HG03457 (cell line): Measurements from ENCODE around the gene MED27.

Experiments used
- ATAC-seq: cut with Tn5 transposase; IDR thresholded peaks from one replicate; pipeline ENCODE4 v1.9.1; 2021; ENCODE audit warnings: moderate number of reproducible peaks; ENCODE audit not compliant: unreplicated experiment

The MED27 gene

GRCh38 chr9:131840220-131840619 lies 239.4 kb downstream of the MED27 start:
- ATAC-seq: no peak

DNA sequence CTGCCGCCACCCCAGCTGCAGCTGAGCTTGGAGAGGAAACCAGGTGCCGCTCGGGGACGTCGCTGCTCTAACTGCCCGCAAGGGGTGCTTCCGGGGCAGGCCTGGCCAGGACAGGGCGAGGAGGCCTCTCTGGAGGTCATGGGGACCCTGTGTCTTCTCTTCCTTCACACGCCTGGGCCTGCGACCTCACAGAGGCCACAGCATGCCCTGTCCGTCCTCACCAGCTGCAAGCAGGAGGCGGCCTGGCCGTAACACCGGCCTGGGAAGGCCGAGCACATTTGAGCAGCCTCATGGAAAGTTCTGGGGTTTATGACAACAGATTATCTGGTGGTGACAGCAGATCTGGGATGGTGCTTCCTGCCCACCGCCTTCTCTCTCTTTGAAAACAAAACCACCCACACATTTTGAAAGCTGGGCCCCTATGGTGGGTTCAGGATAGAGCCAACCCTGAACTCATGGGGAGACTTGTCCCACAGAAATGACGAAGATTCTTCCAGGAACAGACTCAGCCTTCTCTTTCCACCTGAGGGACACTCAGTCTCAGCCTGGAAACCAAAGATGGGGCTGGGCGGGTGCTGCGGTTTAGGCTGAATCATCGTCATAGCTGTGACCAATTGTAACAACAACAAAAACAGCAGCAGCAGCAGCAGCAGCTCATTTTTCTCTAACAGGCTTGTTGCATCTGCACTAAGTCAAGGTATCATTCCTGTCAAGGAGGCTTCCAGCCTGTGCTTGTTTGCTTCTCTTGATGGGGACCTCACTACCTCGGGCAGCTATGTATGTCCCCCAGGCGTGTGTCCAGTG lies 240.2 kb downstream of the MED27 start:
- ATAC-seq: no peak

DNA sequence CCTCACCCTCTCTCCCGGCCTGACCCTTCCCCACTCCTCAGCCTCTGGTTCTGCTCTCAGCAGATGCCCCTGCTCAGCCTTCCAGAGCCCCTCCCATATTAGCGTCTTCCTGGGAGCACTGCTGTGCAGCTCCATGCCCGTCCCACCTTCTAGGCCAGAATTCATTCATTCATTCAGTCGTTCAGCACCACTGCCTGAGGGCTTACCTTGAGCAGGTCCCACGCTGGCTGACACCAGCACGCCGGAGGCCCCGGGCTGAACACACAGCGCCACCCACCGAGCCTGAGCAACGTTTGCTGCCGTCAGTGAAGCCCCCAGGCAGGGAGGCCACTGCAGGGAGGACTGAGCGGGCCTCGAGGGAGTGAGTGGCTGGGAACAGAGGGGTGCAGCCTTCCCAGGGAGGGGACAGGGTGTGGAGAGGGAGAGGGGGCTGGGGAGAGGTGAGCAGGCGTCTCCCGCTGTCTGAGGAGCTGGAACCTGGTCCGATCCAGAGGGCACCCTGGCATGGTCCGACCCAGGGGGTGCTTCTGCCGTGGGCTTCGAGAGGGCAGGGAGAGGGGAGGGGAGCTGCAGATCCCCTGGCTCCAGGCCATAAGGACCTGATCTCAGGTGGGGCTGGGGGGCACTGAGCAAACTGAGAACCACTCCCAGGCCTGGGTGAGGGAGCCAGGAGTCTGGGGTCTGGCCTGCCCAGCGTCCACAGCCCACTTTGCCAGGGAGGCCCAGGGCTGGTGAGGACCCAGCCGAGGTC lies 241.0 kb downstream of the MED27 start:
- ATAC-seq: no peak

GRCh38 chr9:131837836-131838235 lies 241.8 kb downstream of the MED27 start:
- no peak for ATAC-seq

DNA sequence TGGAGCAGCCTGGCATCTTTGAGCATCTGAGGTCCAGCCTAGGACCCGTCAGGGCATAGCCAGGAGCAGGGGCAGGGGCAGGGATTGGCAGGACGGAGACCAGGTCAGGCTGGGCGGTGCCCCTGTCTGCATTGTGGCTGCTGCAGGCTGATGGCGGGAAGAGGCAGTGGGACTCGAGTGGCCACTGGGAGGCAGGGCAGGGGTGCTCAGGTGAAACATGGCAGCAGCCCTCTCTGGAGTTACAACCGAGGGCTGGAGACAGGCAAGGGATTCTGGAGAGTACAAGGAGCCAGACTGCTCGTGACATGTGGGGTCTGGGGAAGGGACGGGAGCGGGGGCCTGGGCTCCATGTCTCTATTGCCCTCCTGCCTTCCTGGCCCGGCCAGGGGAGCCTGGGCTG lies 242.4 kb downstream of the MED27 start:
- ATAC-seq: no peak

GRCh38 chr9:131836607-131837315 lies 242.9 kb downstream of the MED27 start:
- no peak for ATAC-seq

- ATAC-seq: no peak
Measured at GRCh38 chr9:131836021-131836420, 243.6 kb downstream of the MED27 start.

- no peak for ATAC-seq
Measured at GRCh38 chr9:131835151-131835910, 244.3 kb downstream of the MED27 start.

- no peak for ATAC-seq
Measured at GRCh38 chr9:131834721-131835120, 244.9 kb downstream of the MED27 start.

DNA sequence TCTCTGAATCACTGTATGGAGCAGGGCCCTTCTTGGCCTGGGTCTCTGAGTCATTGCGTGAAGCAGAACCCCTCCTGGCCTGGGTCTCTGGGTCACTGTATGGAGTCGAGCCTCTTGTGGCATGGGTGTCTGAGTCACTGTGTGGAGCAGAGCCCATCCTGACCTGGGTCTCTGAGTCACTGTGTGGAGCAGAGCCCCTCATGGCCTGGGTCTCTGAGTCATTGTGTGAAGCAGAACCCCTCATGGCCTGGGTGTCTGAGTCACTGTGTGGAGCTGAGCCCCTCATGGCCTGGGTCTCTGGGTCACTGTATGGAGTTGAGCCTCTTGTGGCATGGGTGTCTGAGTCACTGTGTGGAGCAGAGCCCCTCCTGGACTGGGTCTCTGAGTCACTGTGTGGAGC lies 245.8 kb downstream of the MED27 start:
- ATAC-seq: no peak

GRCh38 chr9:131833083-131833482 lies 246.6 kb downstream of the MED27 start:
- no peak for ATAC-seq

GRCh38 chr9:131831380-131832165 lies 248.1 kb downstream of the MED27 start:
- ATAC-seq: no peak

DNA sequence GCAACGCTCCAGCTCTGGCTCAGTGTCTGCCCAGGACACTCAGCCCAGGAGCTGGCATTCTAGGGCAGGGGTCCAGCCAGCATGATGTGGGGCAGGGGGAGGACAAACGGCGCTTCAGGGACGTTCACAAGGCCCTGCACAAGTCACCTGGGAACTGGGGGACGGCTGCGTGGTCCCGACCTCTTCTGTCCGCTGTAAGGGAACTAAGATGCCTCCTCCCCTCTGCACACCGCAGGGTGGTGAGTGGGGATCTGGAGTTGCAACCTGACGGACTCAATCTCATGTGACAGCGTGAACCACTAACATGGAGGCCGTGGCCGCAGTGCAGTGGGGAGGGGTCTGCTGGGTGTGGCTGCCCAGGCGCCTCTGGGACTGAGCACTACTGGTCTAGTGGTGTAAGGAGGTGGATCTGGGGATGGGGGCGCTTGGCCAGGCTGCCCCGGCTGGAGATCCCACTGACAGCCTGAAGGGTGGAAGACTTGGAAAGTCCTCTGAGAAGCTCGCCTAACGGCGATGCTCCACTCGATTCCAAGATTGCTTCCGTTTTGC lies 251.8 kb downstream of the MED27 start:
- ATAC-seq: no peak

GRCh38 chr9:131826966-131827525 lies 252.6 kb downstream of the MED27 start:
- no peak for ATAC-seq

GRCh38 chr9:131826053-131826452 lies 253.6 kb downstream of the MED27 start:
- no peak for ATAC-seq

DNA sequence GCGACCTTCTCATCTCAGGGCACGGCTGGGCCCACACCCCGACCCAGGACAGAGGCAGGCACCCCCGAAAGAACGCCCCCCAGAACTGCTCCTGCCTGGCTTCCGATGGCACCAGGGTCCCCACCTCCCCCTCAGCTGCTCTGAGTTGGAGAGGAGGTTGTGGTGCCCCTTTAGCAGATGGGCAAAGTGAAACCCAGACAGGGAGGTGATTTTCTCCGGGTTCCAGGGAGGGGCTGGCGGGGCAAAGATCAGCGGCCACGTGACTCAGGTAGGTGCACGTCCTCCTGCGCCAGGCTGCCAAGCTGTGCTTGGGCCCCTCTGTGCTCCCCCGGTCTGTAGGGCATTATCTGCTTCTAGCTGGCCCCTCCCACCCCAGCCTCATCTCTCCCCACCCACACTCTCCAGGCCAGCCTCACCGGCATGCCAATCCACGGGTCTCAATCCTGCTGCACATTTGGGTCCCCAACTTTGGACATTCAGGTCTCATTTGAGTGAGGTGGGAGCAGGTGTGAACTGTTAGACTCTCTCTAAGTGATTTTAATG lies 254.6 kb downstream of the MED27 start:
- no peak for ATAC-seq

DNA sequence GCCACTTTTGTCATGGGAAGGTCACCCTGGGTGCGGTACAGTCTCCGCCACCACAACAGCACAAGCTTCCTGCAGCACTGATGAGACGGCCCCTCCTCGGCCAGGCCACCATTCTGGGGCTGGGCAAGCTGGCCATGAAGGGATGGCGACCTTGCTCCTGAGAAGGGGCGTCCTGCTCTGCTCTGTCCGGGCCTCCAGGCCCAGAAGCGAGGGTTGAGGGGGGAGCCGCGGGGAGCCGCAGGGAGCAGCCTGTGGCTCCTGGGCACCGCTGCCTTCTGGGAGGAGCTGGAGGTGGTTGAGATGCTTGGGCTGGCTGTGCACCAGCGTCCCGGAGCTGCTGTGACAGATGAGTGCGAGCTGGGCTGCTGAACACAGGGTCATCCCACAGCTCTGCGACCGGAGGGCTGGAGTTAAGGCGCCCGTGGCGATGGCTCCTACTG lies 255.5 kb downstream of the MED27 start:
- no peak for ATAC-seq

- ATAC-seq: no peak
Measured at GRCh38 chr9:131823701-131824146, 255.9 kb downstream of the MED27 start.

- ATAC-seq: no peak
Measured at GRCh38 chr9:131818089-131818488, 261.6 kb downstream of the MED27 start.
